ENCODE data around the gene NACA2.

NACA2 gene

GRCh38 chr17:61619953-61620352, 28.9 kb upstream of the NACA2 start:
- Mint-ChIP-seq H3K9me3 (peaks cover 0 to 1% of the 10 kb centered on the region in 2 donors), H3K27ac (no peak overlapping the region), H3K27me3 (peaks cover 16 to 32% of the 10 kb centered on the region in 2 donors), H3K36me3 (ENCODE audit: insufficient read depth) (no peaks in the 10 kb centered on the region), H3K4me1 (ENCODE audit: low read depth in 2 of 2) (peaks cover 0 to 2% of the 10 kb centered on the region in 2 donors), H3K4me3 (no peak overlapping the region)
- no peak for ATAC-seq (replicated peaks)
- no peak for DNase-seq

- DNase-seq (no peak), ATAC-seq (replicated peaks) (no peak)
- Mint-ChIP-seq H3K27me3 (peaks cover 13 to 29% of the 10 kb centered on the region in 2 donors), H3K36me3 (ENCODE audit: insufficient read depth) (no peaks in the 10 kb centered on the region), H3K4me1 (ENCODE audit: low read depth in 2 of 2) (peaks cover 0 to 2% of the 10 kb centered on the region in 2 donors), H3K27ac (no peak overlapping the region), H3K4me3 (no peak overlapping the region), H3K9me3 (peaks cover 0 to 1% of the 10 kb centered on the region in 2 donors)
These were observed 28.5 kb upstream of the NACA2 start for GRCh38 chr17:61619493-61619892.

DNA sequence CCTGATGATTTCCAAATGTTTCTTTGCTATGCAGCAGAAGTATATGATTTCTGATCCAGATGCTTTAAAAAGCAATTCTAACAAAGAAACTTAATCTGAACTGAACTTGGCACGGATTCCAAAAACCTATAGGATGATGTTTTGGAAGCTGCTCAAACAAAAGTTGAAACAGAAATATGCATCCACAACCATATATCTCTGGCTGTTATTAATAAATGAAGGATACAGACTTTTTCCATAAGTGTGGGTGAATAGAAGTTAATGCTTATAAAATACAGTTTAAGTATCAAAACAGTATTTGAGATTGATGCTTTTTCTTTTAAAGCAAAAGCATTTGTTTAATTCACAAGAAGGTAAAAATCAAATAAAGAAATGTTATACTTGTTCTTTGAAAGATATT, 27.9 kb upstream of the NACA2 start:
- Mint-ChIP-seq H3K4me1 (ENCODE audit: low read depth in 2 of 2) (peaks cover 0 to 2% of the 10 kb centered on the region in 2 donors), H3K27me3 (peaks cover 9 to 24% of the 10 kb centered on the region in 2 donors), H3K9me3 (peaks cover 0 to 1% of the 10 kb centered on the region in 2 donors), H3K4me3 (no peak overlapping the region), H3K27ac (no peak overlapping the region), H3K36me3 (ENCODE audit: insufficient read depth) (no peaks in the 10 kb centered on the region)
- DNase-seq (no peak), ATAC-seq (replicated peaks) (no peak)

DNA sequence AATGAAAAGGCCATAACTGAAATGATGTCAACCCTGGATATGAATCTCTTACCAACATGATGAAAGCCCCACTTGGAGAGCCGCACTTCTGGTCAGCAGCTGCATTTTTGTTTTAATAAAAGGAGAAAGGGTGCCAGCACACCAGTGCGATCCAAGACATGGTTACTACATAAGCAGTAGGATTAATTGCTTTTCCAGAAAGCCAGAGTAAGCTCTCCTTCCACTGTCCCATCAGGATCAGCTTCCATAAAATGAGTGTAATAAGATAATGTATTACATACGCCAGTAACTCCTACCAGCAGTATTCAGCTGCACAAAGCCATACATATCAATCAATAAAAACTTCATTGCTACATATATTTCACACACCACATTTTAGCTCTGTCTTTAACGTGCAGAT, 26.3 kb upstream of the NACA2 start:
- Mint-ChIP-seq H3K4me1 (ENCODE audit: low read depth in 2 of 2) (peaks cover 0 to 2% of the 10 kb centered on the region in 2 donors), H3K27ac (no peak overlapping the region), H3K9me3 (peaks cover 0 to 1% of the 10 kb centered on the region in 2 donors), H3K4me3 (no peak overlapping the region), H3K27me3 (peaks cover 9 to 14% of the 10 kb centered on the region in 2 donors), H3K36me3 (ENCODE audit: insufficient read depth) (no peaks in the 10 kb centered on the region)
- ATAC-seq (replicated peaks) (no peak), DNase-seq (no peak)

DNA sequence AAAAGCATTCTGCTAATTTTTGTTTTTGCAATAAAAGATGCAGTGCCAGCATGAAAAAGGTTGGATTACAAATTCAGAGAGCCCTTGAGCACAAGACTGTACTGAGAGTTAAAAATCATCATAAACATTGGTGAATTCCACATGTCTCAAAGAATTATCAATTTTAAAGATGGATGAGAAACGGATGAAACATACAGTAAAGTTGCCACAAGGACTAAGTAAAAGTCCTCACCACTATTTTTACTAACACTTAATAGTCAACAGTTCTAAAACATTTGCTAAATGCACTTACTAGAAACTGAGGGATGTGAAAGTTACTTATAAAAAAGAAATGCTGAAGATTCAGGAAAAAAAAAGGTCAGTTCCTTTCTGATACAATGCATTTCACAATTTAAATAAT, 25.8 kb upstream of the NACA2 start:
- Mint-ChIP-seq H3K27ac (no peak overlapping the region), H3K9me3 (peaks cover 0 to 1% of the 10 kb centered on the region in 2 donors), H3K36me3 (ENCODE audit: insufficient read depth) (no peaks in the 10 kb centered on the region), H3K4me3 (no peak overlapping the region), H3K27me3 (peaks cover 9 to 10% of the 10 kb centered on the region in 2 donors), H3K4me1 (ENCODE audit: low read depth in 2 of 2) (peaks cover 0 to 2% of the 10 kb centered on the region in 2 donors)
- no peak for DNase-seq
- no peak for ATAC-seq (replicated peaks)

- H3K27me3 Mint-ChIP-seq, result peaks cover 10 to 18% of the 10 kb centered on the region in 2 donors
- H3K36me3 Mint-ChIP-seq (ENCODE audit: insufficient read depth), result no peaks in the 10 kb centered on the region
- DNase-seq (no peak), ATAC-seq (replicated peaks) (no peak)
- H3K4me1 Mint-ChIP-seq (ENCODE audit: low read depth in 2 of 2), result peaks cover 0 to 2% of the 10 kb centered on the region in 2 donors
- H3K9me3 Mint-ChIP-seq, result no peaks in the 10 kb centered on the region
- no peak overlapping the region for H3K27ac Mint-ChIP-seq
- no peak overlapping the region for H3K4me3 Mint-ChIP-seq
These were observed 23.2 kb upstream of the NACA2 start for GRCh38 chr17:61614219-61614618.

- peaks cover 19 to 23% of the 10 kb centered on the region in 2 donors for H3K27me3 Mint-ChIP-seq
- no peak for ATAC-seq (replicated peaks)
- no peak overlapping the region for H3K4me3 Mint-ChIP-seq
- peaks cover 0 to 2% of the 10 kb centered on the region in 2 donors for H3K4me1 Mint-ChIP-seq (ENCODE audit: low read depth in 2 of 2)
- H3K27ac Mint-ChIP-seq, result no peak overlapping the region
- no peaks in the 10 kb centered on the region for H3K9me3 Mint-ChIP-seq
- no peaks in the 10 kb centered on the region for H3K36me3 Mint-ChIP-seq (ENCODE audit: insufficient read depth)
- DNase-seq, result no peak
These were observed 20.3 kb upstream of the NACA2 start for GRCh38 chr17:61611323-61611722.

GRCh38 chr17:61605692-61606091, 14.7 kb upstream of the NACA2 start:
- Mint-ChIP-seq H3K27me3 (peaks cover 9 to 26% of the 10 kb centered on the region in 2 donors), H3K4me3 (no peak overlapping the region), H3K4me1 (ENCODE audit: low read depth in 2 of 2) (no peaks in the 10 kb centered on the region), H3K9me3 (no peaks in the 10 kb centered on the region), H3K36me3 (ENCODE audit: insufficient read depth) (no peaks in the 10 kb centered on the region), H3K27ac (no peak overlapping the region)
- no peak for DNase-seq
- no peak for ATAC-seq (replicated peaks)

- Mint-ChIP-seq H3K27ac (no peak overlapping the region), H3K9me3 (no peaks in the 10 kb centered on the region), H3K27me3 (peaks cover 2 to 21% of the 10 kb centered on the region in 2 donors), H3K4me3 (no peak overlapping the region), H3K36me3 (ENCODE audit: insufficient read depth) (no peaks in the 10 kb centered on the region), H3K4me1 (ENCODE audit: low read depth in 2 of 2) (no peaks in the 10 kb centered on the region)
- DNase-seq (no peak), ATAC-seq (replicated peaks) (no peak)
These were observed 10.3 kb upstream of the NACA2 start for GRCh38 chr17:61601297-61601696.

GRCh38 chr17:61600621-61601020, 9.6 kb upstream of the NACA2 start:
- Mint-ChIP-seq H3K36me3 (ENCODE audit: insufficient read depth) (no peaks in the 10 kb centered on the region), H3K27ac (no peak overlapping the region), H3K27me3 (peaks cover 7 to 27% of the 10 kb centered on the region in 2 donors), H3K4me3 (no peak overlapping the region), H3K4me1 (ENCODE audit: low read depth in 2 of 2) (no peaks in the 10 kb centered on the region), H3K9me3 (no peaks in the 10 kb centered on the region)
- no peak for DNase-seq
- ATAC-seq (replicated peaks), result no peak

- Mint-ChIP-seq H3K27me3 (peaks cover 7 to 27% of the 10 kb centered on the region in 2 donors), H3K9me3 (no peaks in the 10 kb centered on the region), H3K27ac (no peak overlapping the region), H3K4me1 (ENCODE audit: low read depth in 2 of 2) (no peaks in the 10 kb centered on the region), H3K36me3 (ENCODE audit: insufficient read depth) (no peaks in the 10 kb centered on the region), H3K4me3 (no peak overlapping the region)
- DNase-seq (no peak), ATAC-seq (replicated peaks) (no peak)
These were observed 8.6 kb upstream of the NACA2 start for GRCh38 chr17:61599608-61600007.

DNA sequence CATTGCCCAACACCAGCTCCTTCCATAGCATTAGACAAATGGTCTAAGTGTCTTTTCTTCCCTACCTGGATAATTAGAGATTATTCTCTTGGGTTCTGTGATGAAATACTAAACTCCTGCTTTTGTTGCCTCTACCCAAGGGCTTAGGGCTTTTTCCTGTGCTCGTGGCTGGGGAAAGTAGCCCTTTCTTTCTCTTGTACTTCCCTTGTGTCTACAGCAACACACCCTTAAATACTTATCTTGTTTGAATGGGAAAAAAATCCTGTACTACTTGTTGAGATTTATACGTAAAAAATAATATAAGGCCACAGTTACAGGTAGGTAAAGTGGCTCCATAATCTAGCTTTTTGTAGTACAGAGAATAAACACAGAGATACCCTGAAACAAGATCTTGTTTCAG, 7.0 kb upstream of the NACA2 start:
- Mint-ChIP-seq H3K27me3 (peaks cover 7 to 28% of the 10 kb centered on the region in 2 donors), H3K27ac (no peak overlapping the region), H3K36me3 (ENCODE audit: insufficient read depth) (no peaks in the 10 kb centered on the region), H3K4me1 (ENCODE audit: low read depth in 2 of 2) (no peaks in the 10 kb centered on the region), H3K9me3 (no peaks in the 10 kb centered on the region), H3K4me3 (no peak overlapping the region)
- DNase-seq (no peak), ATAC-seq (replicated peaks) (no peak)

DNA sequence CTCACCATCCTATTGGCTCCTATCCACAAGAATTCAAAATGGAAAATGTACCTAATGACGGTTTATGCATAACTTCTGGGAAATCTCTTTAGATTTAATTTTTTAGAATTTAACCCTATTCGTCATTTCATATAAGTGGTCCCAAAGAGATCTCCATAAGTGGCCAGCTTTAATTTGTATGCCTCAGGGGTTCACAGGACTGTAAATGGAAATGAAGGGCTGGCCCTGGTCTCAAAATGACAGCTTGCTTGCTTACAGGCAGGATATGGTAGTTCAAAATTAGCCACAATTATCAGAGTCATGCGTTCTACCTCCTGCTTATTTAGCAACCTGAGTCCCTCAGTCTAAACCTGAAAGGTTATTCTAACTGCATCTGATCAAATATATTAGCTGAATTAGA, 6.6 kb upstream of the NACA2 start:
- no peak overlapping the region for H3K4me3 Mint-ChIP-seq
- H3K36me3 Mint-ChIP-seq (ENCODE audit: insufficient read depth), result no peaks in the 10 kb centered on the region
- peaks cover 7 to 25% of the 10 kb centered on the region in 2 donors for H3K27me3 Mint-ChIP-seq
- ATAC-seq (replicated peaks), result no peak
- no peaks in the 10 kb centered on the region for H3K4me1 Mint-ChIP-seq (ENCODE audit: low read depth in 2 of 2)
- no peak for DNase-seq
- H3K9me3 Mint-ChIP-seq, result no peaks in the 10 kb centered on the region
- H3K27ac Mint-ChIP-seq, result no peak overlapping the region

DNA sequence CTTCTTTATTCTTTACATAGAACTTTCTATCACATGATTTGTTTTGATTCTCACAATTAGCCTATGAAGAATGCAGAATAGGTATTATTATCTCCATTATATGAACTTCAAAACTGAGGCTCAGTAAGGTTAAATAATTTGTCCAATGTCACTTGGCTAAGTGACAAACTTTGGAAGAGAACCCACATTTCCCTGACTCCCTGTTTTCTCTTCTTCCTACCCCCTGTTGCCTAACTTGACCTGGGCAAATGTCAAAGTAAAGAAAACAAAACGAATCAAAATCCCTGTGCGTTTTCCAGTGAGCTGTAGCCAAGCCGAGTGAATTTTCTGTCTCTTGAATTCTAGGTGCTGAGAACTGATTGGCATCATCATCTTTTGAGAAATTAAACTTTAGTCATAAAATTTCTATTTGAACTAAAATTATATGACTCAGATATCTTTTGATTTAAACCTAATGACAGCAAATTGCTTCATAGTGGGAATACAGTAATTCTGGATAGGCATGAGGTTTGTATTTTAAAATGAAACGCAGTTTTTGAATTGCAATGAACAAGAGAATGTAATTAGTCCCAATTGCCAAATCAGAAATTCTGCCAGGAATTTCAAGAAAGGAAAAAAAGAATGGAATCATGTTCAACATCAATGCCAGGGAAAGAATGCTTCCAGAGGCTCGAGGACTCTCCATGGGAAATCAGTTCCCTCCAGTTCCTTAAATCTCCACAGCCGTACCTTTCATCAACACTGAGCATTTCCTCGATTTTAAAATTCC, 4.6 kb upstream of the NACA2 start:
- no peak overlapping the region for H3K27ac Mint-ChIP-seq
- no peak for ATAC-seq (replicated peaks)
- H3K9me3 Mint-ChIP-seq, result no peaks in the 10 kb centered on the region

More for the DNA sequence above, 4.6 kb upstream of the NACA2 start:
- no peak for DNase-seq
- H3K27me3 Mint-ChIP-seq, result peaks cover 7 to 24% of the 10 kb centered on the region in 2 donors
- no peak overlapping the region for H3K4me3 Mint-ChIP-seq
- no peaks in the 10 kb centered on the region for H3K4me1 Mint-ChIP-seq (ENCODE audit: low read depth in 2 of 2)
- H3K36me3 Mint-ChIP-seq (ENCODE audit: insufficient read depth), result no peaks in the 10 kb centered on the region
